ENCODE results near the gene NKD2. TPM values are rescaled to one million over a fixed set of nuclear protein-coding genes. Genes with fewer than 3 reads are reported as not detected.

The NKD2 gene
- total and polyA plus RNA-seq, 2 of the 4 experiments (the other 2 are of a cell fraction): not detected

- DNase-seq (no peak), ATAC-seq (ENCODE audit: low read depth) (no peak)
- no peak overlapping the region for H2BK20ac ChIP-seq (ENCODE audit: low read depth, low read length)
- no peak overlapping the region for H3K56ac ChIP-seq (ENCODE audit: extremely low read depth, insufficient read depth, low read length)
- H2AK9ac ChIP-seq (replicated peaks; ENCODE audit: low read depth, low read length, poor library complexity): no peak overlapping the region
- H3K27me3 ChIP-seq (ENCODE audit: control insufficient read depth, insufficient read depth, low read length): no peaks in the 10 kb centered on the region
- in situ Hi-C loops (cut with MboI; ENCODE audit: low sequenced_read_pairs) (no loop called here), intact Hi-C loops (cut with micrococcal nuclease) (no loop called here), dilution Hi-C loops (cut with HindIII; ENCODE audit: low sequenced_read_pairs, unreplicated experiment) (no loop called here)
- no peaks in the 10 kb centered on the region; the same call in 1 of the 2 replicates for H3K9me1 ChIP-seq (ENCODE audit: insufficient read depth, low read length)
- no peak overlapping the region for H2BK15ac ChIP-seq (ENCODE audit: low read depth, low read length)
- H3K4me2 ChIP-seq (ENCODE audit: low read depth, low read length): no peak overlapping the region
- no peak overlapping the region for H3K23ac ChIP-seq (ENCODE audit: low read depth, low read length)
- ChIA-PET POLR2A (ENCODE audit: unreplicated experiment) (no interaction called here), CTCF (no interaction called here)
- no peak overlapping the region for H4K8ac ChIP-seq (ENCODE audit: low read depth in 2 of 2, low read length in 2 of 2)
- no peaks in the 10 kb centered on the region for H3K4me1 ChIP-seq (ENCODE audit: control insufficient read depth, insufficient read depth, low read length)
- no peak overlapping the region for H3K4ac ChIP-seq (ENCODE audit: low read depth, low read length)
- no peak overlapping the region for H3K14ac ChIP-seq (replicated peaks; ENCODE audit: low read depth, low read length)
- H2AK5ac ChIP-seq (ENCODE audit: low read depth, low read length): no peak overlapping the region
- no peak for TF ChIP-seq CEBPB (IDR thresholded peaks at IDR 0.05; ENCODE audit: low read depth, low read length)
- TF ChIP-seq USF2 (IDR thresholded peaks at IDR 0.05; ENCODE audit: low read depth, low read length): no peak
- no peak for TF ChIP-seq MXI1 (IDR thresholded peaks at IDR 0.05; ENCODE audit: borderline replicate concordance, low read depth, low read length)
- TF ChIP-seq CTCF (conservative IDR thresholded peaks at IDR 0.05; ENCODE audit: low read depth, low read length): no peak
- no peak for TF ChIP-seq FOS (IDR thresholded peaks at IDR 0.05; ENCODE audit: low read depth, low read length)
- TF ChIP-seq RCOR1 (IDR thresholded peaks at IDR 0.05; ENCODE audit: insufficient replicate concordance, low read length): no peak
- H4K91ac ChIP-seq (ENCODE audit: insufficient read depth, low read depth, low read length): no peak overlapping the region
- H2BK120ac ChIP-seq (ENCODE audit: low read depth, low read length): no peak overlapping the region
- H3K79me1 ChIP-seq (ENCODE audit: low read depth in 1 of 2, low read length in 2 of 2): no peaks in the 10 kb centered on the region
- H3K27ac ChIP-seq (ENCODE audit: insufficient read depth, low read length): no peak overlapping the region
- no peak overlapping the region for H2BK5ac ChIP-seq (ENCODE audit: low read depth, low read length, poor library complexity, severe bottlenecking)
- peaks cover 22% of the 10 kb centered on the region; the same call in 1 of the 2 replicates for H3K36me3 ChIP-seq (ENCODE audit: control insufficient read depth, insufficient read depth, low read length)
- no peak overlapping the region for H3K4me3 ChIP-seq (ENCODE audit: insufficient read depth, low read depth, low read length)
- 100% methylated on average over 1 of the region's 18 CpGs; no CpG with 5 or more reads in 1 of the 2 experiments for WGBS, 2 experiments (ENCODE audit: extremely low coverage in 2 of 2, insufficient read length in 1 of 2)
- no peak overlapping the region for H3K18ac ChIP-seq (ENCODE audit: low read depth, low read length)
- no peak overlapping the region for H3K9ac ChIP-seq (ENCODE audit: low read depth, low read length)
- no peaks in the 10 kb centered on the region; the same call in 1 of the 2 replicates for H4K20me1 ChIP-seq (ENCODE audit: insufficient read depth, low read length)
- H3K9me3 ChIP-seq (ENCODE audit: control insufficient read depth, insufficient read depth, low read length): no peaks in the 10 kb centered on the region
- H2AFZ ChIP-seq (replicated peaks; ENCODE audit: low read length, poor library complexity): no peak overlapping the region
- H4K5ac ChIP-seq (ENCODE audit: low read depth, low read length): no peak overlapping the region
- BruUV-seq (replicated peaks): no TSS peak
These were observed 65.6 kb downstream of the NKD2 start for GRCh38 chr5:1074226-1074625.

All from IMR-90 (cell line).